Endothelial cell of umbilical vein (primary cell): ENCODE results near the gene NHS. TPM values are rescaled to one million over a fixed set of nuclear protein-coding genes. Genes with fewer than 3 reads are reported as not detected.

Experiments
- BruUV-seq: library from RNA; stranded (reverse); fragments of 400-500 nt; replicated peaks from 2 replicates; lab custom pipeline; 2021; lab: Mats Ljungman, UMichigan
- CTCF ChIA-PET: fragments of 300-600, 350-600 bp; sonication (Branson Sonifier 250); formaldehyde crosslinking; loops from one replicate; lab custom pipeline; 2021; ENCODE audit warnings: antibody characterized with exemption, inconsistent platforms; lab: Charles Lee
- POLR2A ChIA-PET: fragments of 300-600, 350-600 bp; sonication (Branson Sonifier 250); formaldehyde crosslinking; loops from one replicate; lab custom pipeline; 2021; ENCODE audit warnings: antibody characterized with exemption, inconsistent platforms; lab: Charles Lee
- DNase-seq: peaks from one replicate; pipeline ENCODE4 v3.0.0-alpha.2; 2011; ENCODE audit warnings: low read depth, low spot score
- FAIRE-seq: peaks from 2 replicates; lab custom pipeline; 2011; peaks lifted over from hg19 to GRCh38; lab: Jason Lieb, UNC
- H2AFZ ChIP-seq: 2 replicates; pipeline ENCODE4 v1.6.0; 2012; ENCODE audit warnings: low read depth, low read length, control low read depth, inconsistent platforms
- H3K27ac ChIP-seq: 2 replicates; pipeline ENCODE4 v1.5.1; 2011; ENCODE audit warnings: low read depth, mild to moderate bottlenecking, control low read depth, low read length, moderate library complexity; ENCODE audit not compliant: insufficient read depth
- H3K27me3 ChIP-seq, 2 experiments: 2 replicates each; pipeline versions ENCODE4 v1.6.0 to v1.6.1; 2011; ENCODE audit warnings: low read length in 2 of 2, mixed read lengths in 1 of 2; ENCODE audit not compliant: control insufficient read depth in 2 of 2, insufficient read depth in 2 of 2
- H3K36me3 ChIP-seq, 2 experiments: 2 replicates in 1 of 2; 3 replicates in 1 of 2; pipeline ENCODE4 v1.5.1; 2011; ENCODE audit warnings: low read length in 2 of 2, mild to moderate bottlenecking in 1 of 2, moderate library complexity in 1 of 2; ENCODE audit not compliant: control insufficient read depth in 2 of 2, insufficient read depth in 2 of 2; ENCODE audit errors: extremely low read depth in 1 of 2
- H3K4me1 ChIP-seq: 3 replicates; pipeline ENCODE4 v1.5.1; 2011; ENCODE audit warnings: mild to moderate bottlenecking, low read length; ENCODE audit not compliant: control insufficient read depth, insufficient read depth; ENCODE audit errors: extremely low read depth
- H3K4me2 ChIP-seq: 2 replicates; pipeline ENCODE4 v1.6.1; 2011; ENCODE audit warnings: low read length, control low read depth, mixed read lengths; ENCODE audit not compliant: insufficient read depth
- H3K4me3 ChIP-seq, 3 experiments: fragments of 200-600 bp in 1 of 3; sonication (generic), shearing (Covaris generic) in 1 of 3; replicated peaks in 1 of 3; 2 replicates each; pipeline ENCODE4 v1.5.1; 2011 to 2016; ENCODE audit warnings: control low read depth in 3 of 3, low read length in 3 of 3, mild to moderate bottlenecking in 2 of 3, inconsistent platforms in 1 of 3, low read depth in 1 of 3, moderate library complexity in 1 of 3; ENCODE audit not compliant: insufficient read depth in 1 of 3
- H3K79me2 ChIP-seq: 2 replicates; pipeline ENCODE4 v1.6.0; 2012; ENCODE audit warnings: low read length, inconsistent platforms; ENCODE audit not compliant: control insufficient read depth, insufficient read depth
- H3K9ac ChIP-seq: replicated peaks from 2 replicates; pipeline ENCODE3; 2011; ENCODE audit warnings: low read length, control low read depth; ENCODE audit not compliant: insufficient read depth; ENCODE audit errors: extremely low read depth
- H3K9me1 ChIP-seq: replicated peaks from 3 replicates; pipeline ENCODE4 v1.6.0; 2011; ENCODE audit warnings: mild to moderate bottlenecking, low read length; ENCODE audit not compliant: control insufficient read depth, insufficient read depth; ENCODE audit errors: extremely low read depth
- H3K9me3 ChIP-seq: replicated peaks from 2 replicates; pipeline ENCODE4 v1.5.1; 2012; ENCODE audit warnings: low read length, inconsistent platforms; ENCODE audit not compliant: control insufficient read depth, insufficient read depth
- H4K20me1 ChIP-seq: replicated peaks from 2 replicates; pipeline ENCODE3; 2011; ENCODE audit warnings: mild to moderate bottlenecking, low read length; ENCODE audit not compliant: control insufficient read depth, insufficient read depth; ENCODE audit errors: extremely low read depth
- CTCF ChIP-seq, 2 donors: IDR thresholded peaks; 1 replicate in 1 of 2; 2 replicates in 1 of 2; pipeline ENCODE4 v1.5.1; 2011; ENCODE audit warnings: low read length in 2 of 2, mild to moderate bottlenecking in 2 of 2, moderate library complexity in 2 of 2, control low read depth in 1 of 2, inconsistent platforms in 1 of 2, low read depth in 1 of 2; ENCODE audit not compliant: insufficient read depth in 1 of 2; ENCODE audit errors: extremely low read depth in 1 of 2
- GATA2 ChIP-seq: IDR thresholded peaks from 2 replicates; pipeline ENCODE4 v1.7.0; 2011; ENCODE audit warnings: low read depth, mild to moderate bottlenecking, moderate library complexity, mixed read lengths, low read length; ENCODE audit not compliant: insufficient read length, insufficient read depth
- JUN ChIP-seq: IDR thresholded peaks from 2 replicates; pipeline ENCODE4 v1.6.1; 2011; ENCODE audit warnings: borderline replicate concordance, low read depth; ENCODE audit not compliant: insufficient read length, insufficient read depth
- dilution Hi-C: fragments of 300-500 bp; cut with MboI; formaldehyde crosslinking; loops from one replicate; pipeline ENCODE4 v1.15.0; 2019; ENCODE audit warnings: low sequenced_read_pairs; ENCODE audit not compliant: extremely low pct_ligation_motif_present
- intact Hi-C: fragments of 100-400 bp; cut with micrococcal nuclease; formaldehyde crosslinking; loops from one replicate; pipeline ENCODE4 v1.10.0; 2022
- polyA plus RNA-seq, 4 experiments: library from polyadenylated mRNA; depleted of rRNA in 3 of 4; stranded (reverse) in 3 of 4; unstranded in 1 of 4; fragments of >200 nt; gene quantifications; 2 replicates each; pipeline versions ENCODE4 v1.2.1 to v1.2.3, GENCODE V29; 2011 to 2012; ENCODE audit warnings: missing spikeins in 1 of 4
- total RNA-seq: library from RNA; stranded (reverse); gene quantifications from 2 replicates; pipeline ENCODE4 v1.2.3, GENCODE V29; 2021

The NHS gene
- total and polyA plus RNA-seq, 2 donors (not counting 3 experiments of a cell fraction or from before 2014, with no cell fraction given), result 0.07 to 0.46 TPM

GRCh38 chrX:17581641-17582040, 206.6 kb downstream of the NHS start:
- H3K36me3 ChIP-seq, result no peaks in the 10 kb centered on the region
- H3K27ac ChIP-seq, result no peak overlapping the region
- no peaks in the 10 kb centered on the region for H3K79me2 ChIP-seq
- dilution Hi-C loops, result no loop called here
- no peak for FAIRE-seq
- H3K27me3 ChIP-seq, result peaks cover 8 to 13% of the 10 kb centered on the region in 2 experiments
- H3K4me2 ChIP-seq, result no peak overlapping the region
- CTCF ChIA-PET, result interaction anchor here (1.7 kb wide), 1 partner anchor 10 kb away, joined by 6 read pairs; no protein-coding TSS in a partner anchor
- no peak overlapping the region for H3K9ac ChIP-seq
- no peak for DNase-seq
- TF ChIP-seq GATA2, result no peak
- no peak for TF ChIP-seq JUN
- BruUV-seq, result no TSS peak
- no peaks in the 10 kb centered on the region for H3K9me3 ChIP-seq
- POLR2A ChIA-PET, result no interaction called here
- no peak overlapping the region for H2AFZ ChIP-seq
- no peak overlapping the region for H3K4me3 ChIP-seq
- intact Hi-C loops, result no loop called here
- H4K20me1 ChIP-seq, result no peaks in the 10 kb centered on the region
- peaks cover 7% of the 10 kb centered on the region for H3K4me1 ChIP-seq
- H3K9me1 ChIP-seq, result no peaks in the 10 kb centered on the region

- CTCF ChIA-PET, result interaction anchor here (1.7 kb wide), 1 partner anchor 342 kb away, joined by 6 read pairs; no protein-coding TSS in a partner anchor
- Histone ChIP-seq H3K4me3 (no peak overlapping the region), H3K79me2 (no peaks in the 10 kb centered on the region), H3K27ac (no peak overlapping the region), H2AFZ (no peak overlapping the region), H3K36me3 (no peaks in the 10 kb centered on the region), H3K4me1 (peaks cover 7% of the 10 kb centered on the region), H4K20me1 (no peaks in the 10 kb centered on the region), H3K9me3 (no peaks in the 10 kb centered on the region), H3K4me2 (no peak overlapping the region), H3K27me3 (peaks cover 4 to 6% of the 10 kb centered on the region in 2 experiments), H3K9me1 (no peaks in the 10 kb centered on the region), H3K9ac (no peak overlapping the region)
- DNase-seq (no peak), FAIRE-seq (no peak)
- dilution Hi-C loops (no loop called here), intact Hi-C loops (no loop called here)
- POLR2A ChIA-PET, result no interaction called here
- TF ChIP-seq CTCF (IDR thresholded peaks at IDR 0.05; ENCODE audit: extremely low read depth in 1 of 2, insufficient read depth in 1 of 2, low read depth in 1 of 2, low read length in 2 of 2), result no peak
- BruUV-seq, result no TSS peak
Observed at GRCh38 chrX:17584248-17584681, 209.3 kb downstream of the NHS start.
